Thyroid gland (tissue), 4 donors: ENCODE results near the gene LSM14B.

Source experiments
- POLR2A ChIP-seq, 2 donors: fragments of 450-650 bp; IDR thresholded peaks; one replicate each; pipeline ENCODE4 v1.6.1; 2017; ENCODE audit warnings: antibody characterized with exemption in 2 of 2, mild to moderate bottlenecking in 2 of 2, moderate library complexity in 1 of 2
- TF ChIP-seq, protein P1 (sequence below), 6 experiments: fragments of 200-600 bp in 3 of 6; fragments of 450-650 bp in 3 of 6; sonication (generic) in 3 of 6; IDR thresholded peaks; one replicate each; pipeline ENCODE4 v1.5.1; 2016 to 2019; ENCODE audit warnings: antibody characterized with exemption in 6 of 6, mild to moderate bottlenecking in 2 of 6, inconsistent platforms in 1 of 6, moderate library complexity in 1 of 6

DNA sequence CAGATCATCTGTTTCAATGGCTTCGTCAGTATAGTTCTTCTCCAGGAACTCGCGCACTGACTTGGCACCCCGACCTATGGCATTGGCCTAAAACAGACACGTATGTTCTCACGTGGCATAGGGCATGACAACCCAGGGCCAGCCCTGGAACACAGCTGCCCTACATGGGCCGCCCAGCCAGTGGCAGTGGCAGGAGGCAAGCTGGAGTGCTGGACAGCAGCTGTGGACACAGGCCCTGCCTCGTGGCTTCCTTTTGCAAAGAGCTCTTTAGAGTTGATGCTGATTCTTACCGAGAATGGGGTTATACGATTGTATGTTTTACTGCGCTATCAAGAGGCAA, 15.9 kb downstream of the LSM14B start:
- TF ChIP-seq, protein P1, sequence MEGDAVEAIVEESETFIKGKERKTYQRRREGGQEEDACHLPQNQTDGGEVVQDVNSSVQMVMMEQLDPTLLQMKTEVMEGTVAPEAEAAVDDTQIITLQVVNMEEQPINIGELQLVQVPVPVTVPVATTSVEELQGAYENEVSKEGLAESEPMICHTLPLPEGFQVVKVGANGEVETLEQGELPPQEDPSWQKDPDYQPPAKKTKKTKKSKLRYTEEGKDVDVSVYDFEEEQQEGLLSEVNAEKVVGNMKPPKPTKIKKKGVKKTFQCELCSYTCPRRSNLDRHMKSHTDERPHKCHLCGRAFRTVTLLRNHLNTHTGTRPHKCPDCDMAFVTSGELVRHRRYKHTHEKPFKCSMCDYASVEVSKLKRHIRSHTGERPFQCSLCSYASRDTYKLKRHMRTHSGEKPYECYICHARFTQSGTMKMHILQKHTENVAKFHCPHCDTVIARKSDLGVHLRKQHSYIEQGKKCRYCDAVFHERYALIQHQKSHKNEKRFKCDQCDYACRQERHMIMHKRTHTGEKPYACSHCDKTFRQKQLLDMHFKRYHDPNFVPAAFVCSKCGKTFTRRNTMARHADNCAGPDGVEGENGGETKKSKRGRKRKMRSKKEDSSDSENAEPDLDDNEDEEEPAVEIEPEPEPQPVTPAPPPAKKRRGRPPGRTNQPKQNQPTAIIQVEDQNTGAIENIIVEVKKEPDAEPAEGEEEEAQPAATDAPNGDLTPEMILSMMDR (IDR thresholded peaks at IDR 0.05), result no peak
- no peak for TF ChIP-seq POLR2A (IDR thresholded peaks at IDR 0.05)
